CD14-positive monocyte (primary cell): ENCODE data around the gene OR7G1. TPM values are rescaled to one million over a fixed set of nuclear protein-coding genes. Genes with fewer than 3 reads are reported as not detected.

Experiments used
- DNase-seq, 3 donors: peaks; one replicate each; pipeline ENCODE4 v3.0.0-alpha.2; 2011 to 2022
- H2AFZ ChIP-seq: 2 replicates; pipeline ENCODE4 v1.6.0; 2012; ENCODE audit warnings: mild to moderate bottlenecking, low read depth, low read length, inconsistent platforms; ENCODE audit not compliant: insufficient read depth, poor library complexity, severe bottlenecking
- H3K27ac ChIP-seq, 2 donors: 1 replicate in 1 of 2; 2 replicates in 1 of 2; pipeline ENCODE4 v1.5.1; 2012 to 2013; ENCODE audit warnings: low read length in 2 of 2, control low read depth in 1 of 2, inconsistent platforms in 1 of 2, low read depth in 1 of 2, mild to moderate bottlenecking in 1 of 2
- H3K27me3 ChIP-seq, 2 donors: one replicate each; pipeline versions ENCODE4 v1.6.0 to v1.6.1; 2011 to 2013; ENCODE audit warnings: low read length in 2 of 2; ENCODE audit not compliant: control insufficient read depth in 2 of 2, insufficient read depth in 2 of 2
- H3K36me3 ChIP-seq, 2 donors: replicated peaks in 1 of 2; 1 replicate in 1 of 2; 2 replicates in 1 of 2; pipeline versions ENCODE4 v1.5.1 to v1.6.1; 2012 to 2013; ENCODE audit warnings: low read length in 2 of 2, control low read depth in 1 of 2, inconsistent platforms in 1 of 2, mild to moderate bottlenecking in 1 of 2; ENCODE audit not compliant: insufficient read depth in 2 of 2, control insufficient read depth in 1 of 2
- H3K4me1 ChIP-seq, 2 donors: 1 replicate in 1 of 2; 2 replicates in 1 of 2; pipeline versions ENCODE4 v1.5.1 to v1.6.1; 2012 to 2013; ENCODE audit warnings: low read length in 2 of 2, control low read depth in 1 of 2, inconsistent platforms in 1 of 2, mild to moderate bottlenecking in 1 of 2, moderate library complexity in 1 of 2; ENCODE audit not compliant: insufficient read depth in 2 of 2, control insufficient read depth in 1 of 2
- H3K4me2 ChIP-seq: replicated peaks from 2 replicates; pipeline ENCODE3; 2012; ENCODE audit warnings: low read length, moderate library complexity, mild to moderate bottlenecking; ENCODE audit not compliant: poor library complexity, severe bottlenecking; ENCODE audit errors: extremely low read depth
- H3K4me3 ChIP-seq, 3 experiments: fragments of 200-600 bp in 1 of 3; sonication (generic) in 1 of 3; replicated peaks in 1 of 3; 1 replicate in 2 of 3; 2 replicates in 1 of 3; pipeline ENCODE4 v1.5.1; 2011 to 2013; ENCODE audit warnings: low read length in 3 of 3, mild to moderate bottlenecking in 3 of 3, control low read depth in 2 of 3, low read depth in 2 of 3, inconsistent platforms in 1 of 3, moderate library complexity in 1 of 3
- H3K79me2 ChIP-seq: 2 replicates; pipeline ENCODE4 v1.6.0; 2012; ENCODE audit warnings: mild to moderate bottlenecking, control low read depth, inconsistent platforms, low read length, moderate library complexity; ENCODE audit not compliant: insufficient read depth
- H3K9ac ChIP-seq: 2 replicates; pipeline ENCODE4 v1.6.0; 2017; ENCODE audit warnings: low read length, mild to moderate bottlenecking; ENCODE audit not compliant: insufficient read depth, poor library complexity, severe bottlenecking
- H3K9me3 ChIP-seq, 2 donors: replicated peaks in 1 of 2; 1 replicate in 1 of 2; 2 replicates in 1 of 2; pipeline versions ENCODE4 v1.5.1 to v1.6.1; 2012 to 2013; ENCODE audit warnings: low read length in 2 of 2, control low read depth in 1 of 2; ENCODE audit not compliant: control insufficient read depth in 1 of 2, insufficient read depth in 1 of 2
- H4K20me1 ChIP-seq: 2 replicates; pipeline ENCODE4 v1.6.0; 2012; ENCODE audit warnings: mild to moderate bottlenecking, low read length, control low read depth, moderate library complexity; ENCODE audit not compliant: insufficient read depth
- H3K27ac Mint-ChIP-seq, 7 donors: one replicate each; pipeline ENCODE4 v1.8.0; 2020; ENCODE audit warnings: mild to moderate bottlenecking in 7 of 7, mixed read lengths in 7 of 7, moderate library complexity in 6 of 7, inconsistent platforms in 2 of 7
- H3K27me3 Mint-ChIP-seq, 3 donors: one replicate each; pipeline ENCODE4 v1.8.0; 2021 to 2022; ENCODE audit warnings: low read depth in 3 of 3, mild to moderate bottlenecking in 3 of 3, mixed read lengths in 3 of 3, moderate library complexity in 3 of 3, inconsistent platforms in 1 of 3
- H3K36me3 Mint-ChIP-seq, 2 donors: one replicate each; pipeline ENCODE4 v1.8.0; 2020; ENCODE audit warnings: mixed read lengths in 2 of 2, inconsistent platforms in 1 of 2, mild to moderate bottlenecking in 1 of 2
- H3K4me1 Mint-ChIP-seq: one replicate; pipeline ENCODE4 v1.8.0; 2020; ENCODE audit warnings: mild to moderate bottlenecking, mixed read lengths
- H3K4me3 Mint-ChIP-seq, 2 donors: one replicate each; pipeline ENCODE4 v1.8.0; 2020; ENCODE audit warnings: mild to moderate bottlenecking in 2 of 2, mixed read lengths in 2 of 2, moderate library complexity in 1 of 2
- H3K9me3 Mint-ChIP-seq, 7 donors: one replicate each; pipeline ENCODE4 v1.8.0; 2020 to 2022; ENCODE audit warnings: mixed read lengths in 7 of 7, mild to moderate bottlenecking in 6 of 7, moderate library complexity in 6 of 7, inconsistent platforms in 2 of 7
- WGBS: methylation state at CpG from one replicate; pipeline ENCODE4 v1.1.5; 2013; ENCODE audit warnings: missing lambda C conversion rate; ENCODE audit not compliant: insufficient coverage; 5-methylcytosine and 5-hydroxymethylcytosine counted together
- intact Hi-C, 2 donors: fragments of 100-400 bp; cut with micrococcal nuclease; formaldehyde crosslinking; loops; one replicate each; pipeline versions ENCODE4 v1.15.0 to v1.15.1; 2023
- polyA plus RNA-seq, 3 donors: library from polyadenylated mRNA; depleted of rRNA in 1 of 3; unstranded in 2 of 3; stranded (reverse) in 1 of 3; fragments of 300-500 nt in 2 of 3; fragments of >200 nt in 1 of 3; fragmentation: Illumina TruSeq in 2 of 3; gene quantifications; 1 replicate in 2 of 3; 2 replicates in 1 of 3; pipeline ENCODE4 v1.2.3, GENCODE V29; 2012 to 2021
- TF ChIP-seq, protein P1 (sequence below): fragments of 200-600 bp; IDR thresholded peaks from one replicate; pipeline ENCODE4 v1.8.0; 2022; ENCODE audit warnings: antibody characterized with exemption, mild to moderate bottlenecking

The OR7G1 gene
- polyA plus RNA-seq, 3 donors = not detected

DNA sequence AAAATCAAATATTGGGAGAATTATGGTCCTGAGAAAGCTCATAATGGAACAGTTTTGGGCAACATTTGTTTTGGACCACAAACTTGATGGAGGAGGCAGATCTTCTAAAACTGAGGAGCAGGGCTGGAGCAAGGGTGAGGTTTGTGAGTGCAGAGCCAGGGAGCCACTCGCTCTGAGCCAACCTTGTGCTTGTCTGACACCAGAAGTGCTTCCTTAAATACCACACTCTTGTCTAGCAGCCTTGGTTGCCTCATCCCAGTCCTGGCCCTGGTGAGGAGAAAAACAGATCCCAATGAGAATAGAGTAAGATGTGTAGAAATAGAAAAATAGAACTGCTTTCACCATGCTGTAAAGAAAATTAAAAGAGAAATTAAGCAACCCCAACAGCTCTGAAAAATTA lies 31.3 kb upstream of the OR7G1 start:
- H3K4me3 Mint-ChIP-seq = no peak overlapping the region
- H4K20me1 ChIP-seq = peaks cover 40% of the 10 kb centered on the region
- peaks cover 18 to 76% of the 10 kb centered on the region in 2 donors for H3K36me3 ChIP-seq
- H3K79me2 ChIP-seq = peaks cover 100% of the 10 kb centered on the region
- WGBS = no CpG with 5 or more reads among the region's 1 CpG
- H3K4me1 Mint-ChIP-seq = peaks cover 23% of the 10 kb centered on the region
- H3K4me1 ChIP-seq = peaks cover under 1 to 2% of the 10 kb centered on the region in 2 donors
- DNase-seq = no peak
- H3K9ac ChIP-seq = no peak overlapping the region
- H3K4me2 ChIP-seq = no peak overlapping the region
- TF ChIP-seq, protein P1, sequence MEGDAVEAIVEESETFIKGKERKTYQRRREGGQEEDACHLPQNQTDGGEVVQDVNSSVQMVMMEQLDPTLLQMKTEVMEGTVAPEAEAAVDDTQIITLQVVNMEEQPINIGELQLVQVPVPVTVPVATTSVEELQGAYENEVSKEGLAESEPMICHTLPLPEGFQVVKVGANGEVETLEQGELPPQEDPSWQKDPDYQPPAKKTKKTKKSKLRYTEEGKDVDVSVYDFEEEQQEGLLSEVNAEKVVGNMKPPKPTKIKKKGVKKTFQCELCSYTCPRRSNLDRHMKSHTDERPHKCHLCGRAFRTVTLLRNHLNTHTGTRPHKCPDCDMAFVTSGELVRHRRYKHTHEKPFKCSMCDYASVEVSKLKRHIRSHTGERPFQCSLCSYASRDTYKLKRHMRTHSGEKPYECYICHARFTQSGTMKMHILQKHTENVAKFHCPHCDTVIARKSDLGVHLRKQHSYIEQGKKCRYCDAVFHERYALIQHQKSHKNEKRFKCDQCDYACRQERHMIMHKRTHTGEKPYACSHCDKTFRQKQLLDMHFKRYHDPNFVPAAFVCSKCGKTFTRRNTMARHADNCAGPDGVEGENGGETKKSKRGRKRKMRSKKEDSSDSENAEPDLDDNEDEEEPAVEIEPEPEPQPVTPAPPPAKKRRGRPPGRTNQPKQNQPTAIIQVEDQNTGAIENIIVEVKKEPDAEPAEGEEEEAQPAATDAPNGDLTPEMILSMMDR = no peak
- no peak overlapping the region for H3K27ac Mint-ChIP-seq
- H3K4me3 ChIP-seq = no peak overlapping the region
- H3K9me3 Mint-ChIP-seq = peaks cover 54 to 70% (median 69%) of the 10 kb centered on the region in 7 donors
- intact Hi-C loops = loop anchor here (5.0 to 10.0 kb wide), 5 partner anchors 158 to 648 kb away; partner anchors contain the start of genes ZNF699 (in 2 of the 2), ZNF121 (in 1 of the 2) and ZNF266 (in 1 of the 2)
- peaks cover 72 to 87% of the 10 kb centered on the region in 2 donors for H3K36me3 Mint-ChIP-seq
- no peak overlapping the region for H2AFZ ChIP-seq
- H3K27me3 Mint-ChIP-seq = no peaks in the 10 kb centered on the region
- no peaks in the 10 kb centered on the region for H3K27me3 ChIP-seq
- H3K27ac ChIP-seq = no peak overlapping the region
- H3K9me3 ChIP-seq = peaks cover 70 to 80% of the 10 kb centered on the region in 2 donors

DNA sequence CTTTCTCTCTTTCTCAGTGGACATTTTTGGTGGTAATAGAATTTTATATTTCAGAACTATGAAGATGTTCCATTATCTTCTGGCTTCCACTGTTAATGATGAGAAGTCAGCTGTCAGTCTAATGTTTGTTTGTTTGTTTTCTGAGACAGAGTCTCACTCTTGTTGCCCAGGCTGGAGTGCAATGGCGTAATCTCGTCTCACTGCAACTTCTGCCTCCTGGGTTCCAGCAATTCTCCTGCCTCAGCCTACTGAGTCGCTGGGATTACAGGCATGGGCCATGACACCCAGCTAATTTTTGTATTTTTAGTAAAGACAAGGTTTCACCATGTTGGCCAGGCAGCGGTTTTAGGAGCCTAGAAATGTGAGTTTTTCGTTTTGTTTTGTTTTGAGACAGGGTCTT lies 29.4 kb upstream of the OR7G1 start:
- DNase-seq = no peak
- H3K27ac Mint-ChIP-seq = no peak overlapping the region
- TF ChIP-seq, protein P1 = no peak

More for the DNA sequence above, 29.4 kb upstream of the OR7G1 start:
- intact Hi-C loops = loop anchor here (5.0 to 10.0 kb wide), 6 partner anchors 160 to 650 kb away; partner anchors contain the start of genes ZNF699 (in 2 of the 2), MBD3L1 (in 1 of the 2), ZNF121 (in 1 of the 2) and ZNF266 (in 1 of the 2)
- Histone ChIP-seq H3K27me3 (no peaks in the 10 kb centered on the region), H3K27ac (no peak overlapping the region), H3K4me1 (peaks cover 13 to 19% of the 10 kb centered on the region in 2 donors), H3K9ac (no peak overlapping the region), H3K36me3 (peaks cover 18 to 56% of the 10 kb centered on the region in 2 donors), H3K4me2 (no peak overlapping the region), H3K79me2 (peaks cover 99% of the 10 kb centered on the region), H3K9me3 (peaks cover 52 to 61% of the 10 kb centered on the region in 2 donors), H3K4me3 (no peak overlapping the region), H4K20me1 (peaks cover 23% of the 10 kb centered on the region), H2AFZ (no peak overlapping the region)
- Mint-ChIP-seq H3K9me3 (peaks cover 40 to 57% (median 53%) of the 10 kb centered on the region in 7 donors), H3K4me3 (no peak overlapping the region), H3K27me3 (no peaks in the 10 kb centered on the region), H3K4me1 (peaks cover 32% of the 10 kb centered on the region), H3K36me3 (peaks cover 57 to 72% of the 10 kb centered on the region in 2 donors)
- 93% methylated on average over 5 of the region's 5 CpGs for WGBS
